ENCODE measurements around the gene SLA2.

Gene SLA2

GRCh38 chr20:36686944-36687343, 40.9 kb upstream of the SLA2 start:
- Histone ChIP-seq H3K36me3 (ENCODE audit: insufficient read depth, low read length) (no peaks in the 10 kb centered on the region; the same call in 1 of the 2 replicates), H3K4me1 (ENCODE audit: insufficient read depth, low read length, poor library complexity, severe bottlenecking) (no peaks in the 10 kb centered on the region), H4K20me1 (ENCODE audit: insufficient read depth, low read length, poor library complexity, severe bottlenecking) (no peaks in the 10 kb centered on the region), H3K79me2 (ENCODE audit: insufficient read depth, low read length) (no peaks in the 10 kb centered on the region), H3K4me2 (ENCODE audit: low read depth, low read length, poor library complexity, severe bottlenecking) (no peak overlapping the region), H3K4me3 (ENCODE audit: low read length, poor library complexity, severe bottlenecking) (no peak overlapping the region), H3K9me3 (ENCODE audit: insufficient read depth, low read depth, low read length) (no peaks in the 10 kb centered on the region), H2AFZ (ENCODE audit: low read length) (no peak overlapping the region), H3F3A (ENCODE audit: low read depth) (no peaks in the 10 kb centered on the region), H3K9me2 (replicated peaks; ENCODE audit: low read depth, low read length) (no peaks in the 10 kb centered on the region), H3K9ac (ENCODE audit: low read depth, low read length, poor library complexity, severe bottlenecking) (no peak overlapping the region), H3K27me3 (ENCODE audit: insufficient read depth, low read length, poor library complexity, severe bottlenecking) (no peaks in the 10 kb centered on the region)
- TF ChIP-seq EZH2phosphoT487 (IDR thresholded peaks at IDR 0.05; ENCODE audit: borderline replicate concordance): no peak
- TF ChIP-seq, protein P1, sequence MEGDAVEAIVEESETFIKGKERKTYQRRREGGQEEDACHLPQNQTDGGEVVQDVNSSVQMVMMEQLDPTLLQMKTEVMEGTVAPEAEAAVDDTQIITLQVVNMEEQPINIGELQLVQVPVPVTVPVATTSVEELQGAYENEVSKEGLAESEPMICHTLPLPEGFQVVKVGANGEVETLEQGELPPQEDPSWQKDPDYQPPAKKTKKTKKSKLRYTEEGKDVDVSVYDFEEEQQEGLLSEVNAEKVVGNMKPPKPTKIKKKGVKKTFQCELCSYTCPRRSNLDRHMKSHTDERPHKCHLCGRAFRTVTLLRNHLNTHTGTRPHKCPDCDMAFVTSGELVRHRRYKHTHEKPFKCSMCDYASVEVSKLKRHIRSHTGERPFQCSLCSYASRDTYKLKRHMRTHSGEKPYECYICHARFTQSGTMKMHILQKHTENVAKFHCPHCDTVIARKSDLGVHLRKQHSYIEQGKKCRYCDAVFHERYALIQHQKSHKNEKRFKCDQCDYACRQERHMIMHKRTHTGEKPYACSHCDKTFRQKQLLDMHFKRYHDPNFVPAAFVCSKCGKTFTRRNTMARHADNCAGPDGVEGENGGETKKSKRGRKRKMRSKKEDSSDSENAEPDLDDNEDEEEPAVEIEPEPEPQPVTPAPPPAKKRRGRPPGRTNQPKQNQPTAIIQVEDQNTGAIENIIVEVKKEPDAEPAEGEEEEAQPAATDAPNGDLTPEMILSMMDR (conservative IDR thresholded peaks at IDR 0.05; ENCODE audit: low read length): no peak

- Histone ChIP-seq H3F3A (ENCODE audit: low read depth) (no peaks in the 10 kb centered on the region), H3K27me3 (ENCODE audit: insufficient read depth, low read length, poor library complexity, severe bottlenecking) (no peaks in the 10 kb centered on the region), H3K4me1 (ENCODE audit: insufficient read depth, low read length, poor library complexity, severe bottlenecking) (no peaks in the 10 kb centered on the region), H3K9ac (ENCODE audit: low read depth, low read length, poor library complexity, severe bottlenecking) (no peak overlapping the region), H3K9me3 (ENCODE audit: insufficient read depth, low read depth, low read length) (no peaks in the 10 kb centered on the region), H4K20me1 (ENCODE audit: insufficient read depth, low read length, poor library complexity, severe bottlenecking) (no peaks in the 10 kb centered on the region), H3K4me3 (ENCODE audit: low read length, poor library complexity, severe bottlenecking) (no peak overlapping the region), H2AFZ (ENCODE audit: low read length) (no peak overlapping the region), H3K79me2 (ENCODE audit: insufficient read depth, low read length) (no peaks in the 10 kb centered on the region), H3K36me3 (ENCODE audit: insufficient read depth, low read length) (no peaks in the 10 kb centered on the region; the same call in 1 of the 2 replicates), H3K9me2 (replicated peaks; ENCODE audit: low read depth, low read length) (no peaks in the 10 kb centered on the region), H3K4me2 (ENCODE audit: low read depth, low read length, poor library complexity, severe bottlenecking) (no peak overlapping the region)
- TF ChIP-seq, protein P1 (conservative IDR thresholded peaks at IDR 0.05; ENCODE audit: low read length): no peak
- no peak for TF ChIP-seq EZH2phosphoT487 (IDR thresholded peaks at IDR 0.05; ENCODE audit: borderline replicate concordance)
These were observed 40.5 kb upstream of the SLA2 start for GRCh38 chr20:36686504-36686903.

- Histone ChIP-seq H3K9me2 (replicated peaks; ENCODE audit: low read depth, low read length) (no peaks in the 10 kb centered on the region), H2AFZ (ENCODE audit: low read length) (no peak overlapping the region), H3K4me3 (ENCODE audit: low read length, poor library complexity, severe bottlenecking) (no peak overlapping the region), H3K4me1 (ENCODE audit: insufficient read depth, low read length, poor library complexity, severe bottlenecking) (no peaks in the 10 kb centered on the region), H3K9me3 (ENCODE audit: insufficient read depth, low read depth, low read length) (no peaks in the 10 kb centered on the region), H3F3A (ENCODE audit: low read depth) (no peaks in the 10 kb centered on the region), H3K4me2 (ENCODE audit: low read depth, low read length, poor library complexity, severe bottlenecking) (no peak overlapping the region), H3K79me2 (ENCODE audit: insufficient read depth, low read length) (no peaks in the 10 kb centered on the region), H4K20me1 (ENCODE audit: insufficient read depth, low read length, poor library complexity, severe bottlenecking) (no peaks in the 10 kb centered on the region), H3K27me3 (ENCODE audit: insufficient read depth, low read length, poor library complexity, severe bottlenecking) (no peaks in the 10 kb centered on the region), H3K36me3 (ENCODE audit: insufficient read depth, low read length) (no peaks in the 10 kb centered on the region; the same call in 1 of the 2 replicates), H3K9ac (ENCODE audit: low read depth, low read length, poor library complexity, severe bottlenecking) (no peak overlapping the region)
- TF ChIP-seq, protein P1 (conservative IDR thresholded peaks at IDR 0.05; ENCODE audit: low read length): no peak
- no peak for TF ChIP-seq EZH2phosphoT487 (IDR thresholded peaks at IDR 0.05; ENCODE audit: borderline replicate concordance)
These were observed 38.8 kb upstream of the SLA2 start for GRCh38 chr20:36684747-36685146.

All from Loucy (cell line).